ENCODE results near the gene ANKRD13D.
A peak's percentile ranks its signal among the peaks of the same experiment; 100 is the strongest.

The ANKRD13D gene

GRCh38 chr11:67300256-67300755 lies 11.2 kb downstream of the ANKRD13D start:
- DNase-seq (ENCODE audit: low read depth in 1 of 2, low spot score in 1 of 2), result no peak
- in situ Hi-C loops (cut with HindIII; ENCODE audit: low pct_unique_long_range_greater_than_20kb, low sequenced_read_pairs), result no loop called here
- TF ChIP-seq JUND (IDR thresholded peaks at IDR 0.05; ENCODE audit: low read depth), result no peak

- no peak for TF ChIP-seq JUND (IDR thresholded peaks at IDR 0.05; ENCODE audit: low read depth)
- in situ Hi-C loops (cut with HindIII; ENCODE audit: low pct_unique_long_range_greater_than_20kb, low sequenced_read_pairs), result no loop called here
- no peak for DNase-seq (ENCODE audit: low read depth in 1 of 2, low spot score in 1 of 2)
Observed at GRCh38 chr11:67300756-67301312, 11.7 kb downstream of the ANKRD13D start.

GRCh38 chr11:67301313-67301921 lies 12.3 kb downstream of the ANKRD13D start:
- no peak for DNase-seq (ENCODE audit: low read depth in 1 of 2, low spot score in 1 of 2)
- in situ Hi-C loops (cut with HindIII; ENCODE audit: low pct_unique_long_range_greater_than_20kb, low sequenced_read_pairs), result no loop called here
- no peak for TF ChIP-seq JUND (IDR thresholded peaks at IDR 0.05; ENCODE audit: low read depth)

GRCh38 chr11:67301951-67302516 lies 12.9 kb downstream of the ANKRD13D start:
- in situ Hi-C loops (cut with HindIII; ENCODE audit: low pct_unique_long_range_greater_than_20kb, low sequenced_read_pairs), result no loop called here
- no peak for TF ChIP-seq JUND (IDR thresholded peaks at IDR 0.05; ENCODE audit: low read depth)
- peak; percentile 91 to 93 for DNase-seq (ENCODE audit: low read depth in 1 of 2, low spot score in 1 of 2)

GRCh38 chr11:67302571-67303131 lies 13.5 kb downstream of the ANKRD13D start:
- DNase-seq (ENCODE audit: low read depth in 1 of 2, low spot score in 1 of 2), result peak in 1 of 2 experiments; percentile 58
- no peak for TF ChIP-seq JUND (IDR thresholded peaks at IDR 0.05; ENCODE audit: low read depth)
- in situ Hi-C loops (cut with HindIII; ENCODE audit: low pct_unique_long_range_greater_than_20kb, low sequenced_read_pairs), result no loop called here

GRCh38 chr11:67303132-67303834 lies 14.2 kb downstream of the ANKRD13D start, which contains the start of gene SSH3:
Gene SSH3 (plus strand): TSS chr11:67303530. CDS start chr11:67303626, 96 bp downstream.
- no peak for TF ChIP-seq JUND (IDR thresholded peaks at IDR 0.05; ENCODE audit: low read depth)
- DNase-seq (ENCODE audit: low read depth in 1 of 2, low spot score in 1 of 2), result peak; percentile 67 to 93
- in situ Hi-C loops (cut with HindIII; ENCODE audit: low pct_unique_long_range_greater_than_20kb, low sequenced_read_pairs), result no loop called here

- in situ Hi-C loops (cut with HindIII; ENCODE audit: low pct_unique_long_range_greater_than_20kb, low sequenced_read_pairs), result no loop called here
- DNase-seq (ENCODE audit: low read depth in 1 of 2, low spot score in 1 of 2), result peak in 1 of 2 experiments; percentile 89
Observed at GRCh38 chr11:67303835-67304411, 14.8 kb downstream of the ANKRD13D start.

GRCh38 chr11:67304511-67305113 lies 15.5 kb downstream of the ANKRD13D start:
- DNase-seq (ENCODE audit: low read depth in 1 of 2, low spot score in 1 of 2), result no peak
- TF ChIP-seq JUND (IDR thresholded peaks at IDR 0.05; ENCODE audit: low read depth), result no peak
- in situ Hi-C loops (cut with HindIII; ENCODE audit: low pct_unique_long_range_greater_than_20kb, low sequenced_read_pairs), result no loop called here

More at GRCh38 chr11:67303835-67304411, 14.8 kb downstream of the ANKRD13D start:
- no peak for TF ChIP-seq JUND (IDR thresholded peaks at IDR 0.05; ENCODE audit: low read depth)

GRCh38 chr11:67306769-67307544 lies 17.9 kb downstream of the ANKRD13D start:
- TF ChIP-seq JUND (IDR thresholded peaks at IDR 0.05; ENCODE audit: low read depth), result no peak
- in situ Hi-C loops (cut with HindIII; ENCODE audit: low pct_unique_long_range_greater_than_20kb, low sequenced_read_pairs), result no loop called here

GRCh38 chr11:67307545-67308001 lies 18.5 kb downstream of the ANKRD13D start:
- no peak for DNase-seq (ENCODE audit: low read depth in 1 of 2, low spot score in 1 of 2)
- TF ChIP-seq JUND (IDR thresholded peaks at IDR 0.05; ENCODE audit: low read depth), result no peak
- in situ Hi-C loops (cut with HindIII; ENCODE audit: low pct_unique_long_range_greater_than_20kb, low sequenced_read_pairs), result no loop called here

More at GRCh38 chr11:67306769-67307544, 17.9 kb downstream of the ANKRD13D start:
- DNase-seq (ENCODE audit: low read depth in 1 of 2, low spot score in 1 of 2), result no peak

All from T47D (cell line).